Breast epithelium (tissue), 4 donors: ENCODE measurements around the gene PBRM1. TPM values are rescaled to one million over a fixed set of nuclear protein-coding genes. Genes with fewer than 3 reads are reported as not detected.

Experiments used
- DNase-seq, 2 donors: peaks; one replicate each; pipeline ENCODE4 v3.0.0-alpha.2; 2019; ENCODE audit warnings: low spot score in 2 of 2
- H3K27ac ChIP-seq, 2 donors: fragments of 200-600 bp; sonication (generic) in 1 of 2; one replicate each; pipeline ENCODE4 v1.5.1; 2016 to 2019; ENCODE audit warnings: mild to moderate bottlenecking in 1 of 2
- H3K27me3 ChIP-seq, 2 donors: fragments of 200-600 bp; sonication (generic) in 1 of 2; one replicate each; pipeline versions ENCODE4 v1.5.1 to v1.6.0; 2017 to 2019; ENCODE audit warnings: control low read depth in 1 of 2, mild to moderate bottlenecking in 1 of 2
- H3K36me3 ChIP-seq: fragments of 200-600 bp; one replicate; pipeline ENCODE4 v1.5.1; 2019
- H3K4me1 ChIP-seq, 2 donors: fragments of 200-600 bp; sonication (generic); one replicate each; pipeline ENCODE4 v1.5.1; 2016 to 2019; ENCODE audit warnings: control low read depth in 1 of 2
- H3K4me3 ChIP-seq, 3 donors: fragments of 200-600 bp; sonication (generic); 1 replicate in 2 of 3; 2 replicates in 1 of 3; pipeline ENCODE4 v1.5.1; 2016 to 2019; ENCODE audit warnings: mild to moderate bottlenecking in 3 of 3, moderate library complexity in 2 of 3
- H3K9me3 ChIP-seq, 2 donors: fragments of 200-600 bp; sonication (generic) in 1 of 2; one replicate each; pipeline ENCODE4 v1.5.1; 2016 to 2019; ENCODE audit warnings: control low read depth in 1 of 2
- CTCF ChIP-seq, 3 donors: fragments of 450-650 bp; IDR thresholded peaks; one replicate each; pipeline ENCODE4 v1.5.1; 2016 to 2017; ENCODE audit warnings: antibody characterized with exemption in 3 of 3, mild to moderate bottlenecking in 3 of 3, moderate library complexity in 3 of 3
- POLR2A ChIP-seq: fragments of 450-650 bp; IDR thresholded peaks from one replicate; pipeline ENCODE4 v1.6.1; 2016; ENCODE audit warnings: antibody characterized with exemption, mild to moderate bottlenecking, moderate library complexity
- POLR2AphosphoS5 ChIP-seq, 3 donors: sonication (generic); formaldehyde crosslinking; IDR thresholded peaks; one replicate each; pipeline ENCODE4 v1.6.1; 2017; ENCODE audit warnings: antibody characterized with exemption in 3 of 3
- intact Hi-C: fragments of 100-400 bp; cut with DNase I; formaldehyde crosslinking; loops from one replicate; pipeline ENCODE4 v1.15.1; 2023; ENCODE audit warnings: low total_unique reads
- total RNA-seq, 3 donors: library from RNA; depleted of rRNA; stranded (reverse); fragments of >200 nt; gene quantifications; one replicate each; pipeline ENCODE4 v1.1.0, GENCODE V29; 2016

PBRM1 gene
- total RNA-seq, 3 donors from 2014 or later = 81.0 to 98.7 (median 98.6) TPM

- Histone ChIP-seq H3K4me3 (no peak overlapping the region), H3K27ac (no peak overlapping the region), H3K4me1 (no peaks in the 10 kb centered on the region), H3K27me3 (no peaks in the 10 kb centered on the region), H3K9me3 (no peaks in the 10 kb centered on the region), H3K36me3 (no peaks in the 10 kb centered on the region)
- TF ChIP-seq POLR2A = no peak
- intact Hi-C loops = no loop called here
- no peak for DNase-seq
Observed at GRCh38 chr3:52557011-52557960, 128.4 kb downstream of the PBRM1 start.

GRCh38 chr3:52555056-52555455 is 130.7 kb downstream of the PBRM1 start:
- TF ChIP-seq CTCF (IDR thresholded peaks at IDR 0.05) = no peak
- H3K9me3 ChIP-seq = no peaks in the 10 kb centered on the region
- intact Hi-C loops = no loop called here
- H3K4me3 ChIP-seq = no peak overlapping the region
- H3K4me1 ChIP-seq = no peaks in the 10 kb centered on the region
- H3K27ac ChIP-seq = no peak overlapping the region
- no peaks in the 10 kb centered on the region for H3K36me3 ChIP-seq
- DNase-seq = no peak
- H3K27me3 ChIP-seq = no peaks in the 10 kb centered on the region

- Histone ChIP-seq H3K36me3 (no peaks in the 10 kb centered on the region), H3K4me1 (no peaks in the 10 kb centered on the region), H3K27me3 (no peaks in the 10 kb centered on the region), H3K27ac (no peak overlapping the region), H3K4me3 (no peak overlapping the region), H3K9me3 (no peaks in the 10 kb centered on the region)
- no peak for DNase-seq
- intact Hi-C loops = no loop called here
- no peak for TF ChIP-seq POLR2AphosphoS5 (IDR thresholded peaks at IDR 0.05)
- no peak for TF ChIP-seq POLR2A
- no peak for TF ChIP-seq CTCF (IDR thresholded peaks at IDR 0.05)
Observed at GRCh38 chr3:52554026-52554755, 131.5 kb downstream of the PBRM1 start.

GRCh38 chr3:52552089-52552488 is 133.6 kb downstream of the PBRM1 start:
- DNase-seq = no peak
- Histone ChIP-seq H3K9me3 (no peaks in the 10 kb centered on the region), H3K4me3 (no peak overlapping the region), H3K27ac (no peak overlapping the region), H3K27me3 (no peaks in the 10 kb centered on the region), H3K4me1 (no peaks in the 10 kb centered on the region), H3K36me3 (no peaks in the 10 kb centered on the region)
- no peak for TF ChIP-seq POLR2A
- TF ChIP-seq CTCF (IDR thresholded peaks at IDR 0.05) = no peak
- no peak for TF ChIP-seq POLR2AphosphoS5 (IDR thresholded peaks at IDR 0.05)
- intact Hi-C loops = no loop called here

- H3K27ac ChIP-seq = no peak overlapping the region
- H3K27me3 ChIP-seq = no peaks in the 10 kb centered on the region
- DNase-seq = no peak
- no peak for TF ChIP-seq CTCF (IDR thresholded peaks at IDR 0.05)
- TF ChIP-seq POLR2AphosphoS5 (IDR thresholded peaks at IDR 0.05) = no peak
- TF ChIP-seq POLR2A = no peak
- H3K4me1 ChIP-seq = no peaks in the 10 kb centered on the region
- intact Hi-C loops = no loop called here
- no peaks in the 10 kb centered on the region for H3K36me3 ChIP-seq
- no peaks in the 10 kb centered on the region for H3K9me3 ChIP-seq
- H3K4me3 ChIP-seq = no peak overlapping the region
Observed at GRCh38 chr3:52551118-52551517, 134.6 kb downstream of the PBRM1 start.
